ENCODE measurements around the gene MEN1. TPM values are rescaled to one million over a fixed set of nuclear protein-coding genes. Genes with fewer than 3 reads are reported as not detected.

Gene MEN1
- total and polyA plus RNA-seq, 9 of the 15 experiments (the other 6 are each of a cell fraction or from before 2014, with no cell fraction given) = 3.4 to 57.2 (median 19.3) TPM

DNA sequence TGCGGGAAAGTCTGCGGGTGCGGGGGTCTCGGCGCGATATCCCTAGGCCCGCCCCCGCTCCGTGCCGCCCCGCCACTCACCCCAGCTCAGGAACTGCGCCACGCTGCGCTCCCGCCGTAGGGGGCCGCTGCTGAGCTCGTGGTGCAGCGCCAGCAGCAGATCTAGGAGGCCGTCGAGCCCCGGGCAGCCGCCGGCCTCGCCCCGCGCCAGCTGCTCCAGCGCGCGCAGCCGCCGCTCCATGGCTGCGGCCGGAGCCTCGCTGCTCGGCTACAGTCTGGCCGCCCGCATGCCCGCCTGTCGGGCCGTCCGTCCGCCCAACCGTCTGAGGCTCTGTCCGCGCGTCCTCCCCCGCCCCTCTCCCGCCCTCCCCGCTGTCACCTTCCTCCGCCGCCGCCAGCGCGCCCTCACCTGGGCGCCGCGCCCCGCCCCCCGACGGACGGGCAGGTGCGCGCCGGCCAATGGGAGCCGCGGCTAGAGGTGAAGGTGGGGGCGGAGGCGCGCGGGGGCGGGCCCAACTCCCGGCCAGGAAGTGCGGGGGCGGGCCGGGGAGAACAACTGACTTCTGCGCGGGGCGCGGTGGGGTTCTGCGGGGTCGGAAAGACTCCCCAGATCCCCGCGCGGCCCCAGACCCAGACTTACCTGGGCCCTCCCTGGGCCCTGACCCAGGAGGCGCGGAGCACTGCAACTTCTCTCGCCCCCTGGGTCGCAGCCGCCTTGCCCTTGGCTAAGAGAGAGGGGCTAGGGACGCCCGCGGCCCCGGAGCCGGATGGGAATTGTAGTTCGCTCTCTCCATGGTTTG, 34.2 kb upstream of the MEN1 start, which contains the start of gene CDC42BPG (continued):
- TF ChIP-seq, protein P1, sequence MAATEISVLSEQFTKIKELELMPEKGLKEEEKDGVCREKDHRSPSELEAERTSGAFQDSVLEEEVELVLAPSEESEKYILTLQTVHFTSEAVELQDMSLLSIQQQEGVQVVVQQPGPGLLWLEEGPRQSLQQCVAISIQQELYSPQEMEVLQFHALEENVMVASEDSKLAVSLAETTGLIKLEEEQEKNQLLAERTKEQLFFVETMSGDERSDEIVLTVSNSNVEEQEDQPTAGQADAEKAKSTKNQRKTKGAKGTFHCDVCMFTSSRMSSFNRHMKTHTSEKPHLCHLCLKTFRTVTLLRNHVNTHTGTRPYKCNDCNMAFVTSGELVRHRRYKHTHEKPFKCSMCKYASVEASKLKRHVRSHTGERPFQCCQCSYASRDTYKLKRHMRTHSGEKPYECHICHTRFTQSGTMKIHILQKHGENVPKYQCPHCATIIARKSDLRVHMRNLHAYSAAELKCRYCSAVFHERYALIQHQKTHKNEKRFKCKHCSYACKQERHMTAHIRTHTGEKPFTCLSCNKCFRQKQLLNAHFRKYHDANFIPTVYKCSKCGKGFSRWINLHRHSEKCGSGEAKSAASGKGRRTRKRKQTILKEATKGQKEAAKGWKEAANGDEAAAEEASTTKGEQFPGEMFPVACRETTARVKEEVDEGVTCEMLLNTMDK (IDR thresholded peaks at IDR 0.05; ENCODE audit: borderline replicate concordance, insufficient read depth, low read depth, low read length, poor library complexity, severe bottlenecking) = no peak
- no peak for TF ChIP-seq ZNF384 (IDR thresholded peaks at IDR 0.05; ENCODE audit: low read depth, low read length)
- no peak for TF ChIP-seq KLF10 (CRISPR knock-in tag; IDR thresholded peaks at IDR 0.05)
- TF ChIP-seq ZNF644 (tag; IDR thresholded peaks at IDR 0.05; ENCODE audit: low read depth) = no peak
- TF ChIP-seq NFE2 (IDR thresholded peaks at IDR 0.05; ENCODE audit: low read depth) = no peak
- TF ChIP-seq, protein P2, sequence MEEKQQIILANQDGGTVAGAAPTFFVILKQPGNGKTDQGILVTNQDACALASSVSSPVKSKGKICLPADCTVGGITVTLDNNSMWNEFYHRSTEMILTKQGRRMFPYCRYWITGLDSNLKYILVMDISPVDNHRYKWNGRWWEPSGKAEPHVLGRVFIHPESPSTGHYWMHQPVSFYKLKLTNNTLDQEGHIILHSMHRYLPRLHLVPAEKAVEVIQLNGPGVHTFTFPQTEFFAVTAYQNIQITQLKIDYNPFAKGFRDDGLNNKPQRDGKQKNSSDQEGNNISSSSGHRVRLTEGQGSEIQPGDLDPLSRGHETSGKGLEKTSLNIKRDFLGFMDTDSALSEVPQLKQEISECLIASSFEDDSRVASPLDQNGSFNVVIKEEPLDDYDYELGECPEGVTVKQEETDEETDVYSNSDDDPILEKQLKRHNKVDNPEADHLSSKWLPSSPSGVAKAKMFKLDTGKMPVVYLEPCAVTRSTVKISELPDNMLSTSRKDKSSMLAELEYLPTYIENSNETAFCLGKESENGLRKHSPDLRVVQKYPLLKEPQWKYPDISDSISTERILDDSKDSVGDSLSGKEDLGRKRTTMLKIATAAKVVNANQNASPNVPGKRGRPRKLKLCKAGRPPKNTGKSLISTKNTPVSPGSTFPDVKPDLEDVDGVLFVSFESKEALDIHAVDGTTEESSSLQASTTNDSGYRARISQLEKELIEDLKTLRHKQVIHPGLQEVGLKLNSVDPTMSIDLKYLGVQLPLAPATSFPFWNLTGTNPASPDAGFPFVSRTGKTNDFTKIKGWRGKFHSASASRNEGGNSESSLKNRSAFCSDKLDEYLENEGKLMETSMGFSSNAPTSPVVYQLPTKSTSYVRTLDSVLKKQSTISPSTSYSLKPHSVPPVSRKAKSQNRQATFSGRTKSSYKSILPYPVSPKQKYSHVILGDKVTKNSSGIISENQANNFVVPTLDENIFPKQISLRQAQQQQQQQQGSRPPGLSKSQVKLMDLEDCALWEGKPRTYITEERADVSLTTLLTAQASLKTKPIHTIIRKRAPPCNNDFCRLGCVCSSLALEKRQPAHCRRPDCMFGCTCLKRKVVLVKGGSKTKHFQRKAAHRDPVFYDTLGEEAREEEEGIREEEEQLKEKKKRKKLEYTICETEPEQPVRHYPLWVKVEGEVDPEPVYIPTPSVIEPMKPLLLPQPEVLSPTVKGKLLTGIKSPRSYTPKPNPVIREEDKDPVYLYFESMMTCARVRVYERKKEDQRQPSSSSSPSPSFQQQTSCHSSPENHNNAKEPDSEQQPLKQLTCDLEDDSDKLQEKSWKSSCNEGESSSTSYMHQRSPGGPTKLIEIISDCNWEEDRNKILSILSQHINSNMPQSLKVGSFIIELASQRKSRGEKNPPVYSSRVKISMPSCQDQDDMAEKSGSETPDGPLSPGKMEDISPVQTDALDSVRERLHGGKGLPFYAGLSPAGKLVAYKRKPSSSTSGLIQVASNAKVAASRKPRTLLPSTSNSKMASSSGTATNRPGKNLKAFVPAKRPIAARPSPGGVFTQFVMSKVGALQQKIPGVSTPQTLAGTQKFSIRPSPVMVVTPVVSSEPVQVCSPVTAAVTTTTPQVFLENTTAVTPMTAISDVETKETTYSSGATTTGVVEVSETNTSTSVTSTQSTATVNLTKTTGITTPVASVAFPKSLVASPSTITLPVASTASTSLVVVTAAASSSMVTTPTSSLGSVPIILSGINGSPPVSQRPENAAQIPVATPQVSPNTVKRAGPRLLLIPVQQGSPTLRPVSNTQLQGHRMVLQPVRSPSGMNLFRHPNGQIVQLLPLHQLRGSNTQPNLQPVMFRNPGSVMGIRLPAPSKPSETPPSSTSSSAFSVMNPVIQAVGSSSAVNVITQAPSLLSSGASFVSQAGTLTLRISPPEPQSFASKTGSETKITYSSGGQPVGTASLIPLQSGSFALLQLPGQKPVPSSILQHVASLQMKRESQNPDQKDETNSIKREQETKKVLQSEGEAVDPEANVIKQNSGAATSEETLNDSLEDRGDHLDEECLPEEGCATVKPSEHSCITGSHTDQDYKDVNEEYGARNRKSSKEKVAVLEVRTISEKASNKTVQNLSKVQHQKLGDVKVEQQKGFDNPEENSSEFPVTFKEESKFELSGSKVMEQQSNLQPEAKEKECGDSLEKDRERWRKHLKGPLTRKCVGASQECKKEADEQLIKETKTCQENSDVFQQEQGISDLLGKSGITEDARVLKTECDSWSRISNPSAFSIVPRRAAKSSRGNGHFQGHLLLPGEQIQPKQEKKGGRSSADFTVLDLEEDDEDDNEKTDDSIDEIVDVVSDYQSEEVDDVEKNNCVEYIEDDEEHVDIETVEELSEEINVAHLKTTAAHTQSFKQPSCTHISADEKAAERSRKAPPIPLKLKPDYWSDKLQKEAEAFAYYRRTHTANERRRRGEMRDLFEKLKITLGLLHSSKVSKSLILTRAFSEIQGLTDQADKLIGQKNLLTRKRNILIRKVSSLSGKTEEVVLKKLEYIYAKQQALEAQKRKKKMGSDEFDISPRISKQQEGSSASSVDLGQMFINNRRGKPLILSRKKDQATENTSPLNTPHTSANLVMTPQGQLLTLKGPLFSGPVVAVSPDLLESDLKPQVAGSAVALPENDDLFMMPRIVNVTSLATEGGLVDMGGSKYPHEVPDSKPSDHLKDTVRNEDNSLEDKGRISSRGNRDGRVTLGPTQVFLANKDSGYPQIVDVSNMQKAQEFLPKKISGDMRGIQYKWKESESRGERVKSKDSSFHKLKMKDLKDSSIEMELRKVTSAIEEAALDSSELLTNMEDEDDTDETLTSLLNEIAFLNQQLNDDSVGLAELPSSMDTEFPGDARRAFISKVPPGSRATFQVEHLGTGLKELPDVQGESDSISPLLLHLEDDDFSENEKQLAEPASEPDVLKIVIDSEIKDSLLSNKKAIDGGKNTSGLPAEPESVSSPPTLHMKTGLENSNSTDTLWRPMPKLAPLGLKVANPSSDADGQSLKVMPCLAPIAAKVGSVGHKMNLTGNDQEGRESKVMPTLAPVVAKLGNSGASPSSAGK (IDR thresholded peaks at IDR 0.05) = no peak
- TF ChIP-seq, protein P3, sequence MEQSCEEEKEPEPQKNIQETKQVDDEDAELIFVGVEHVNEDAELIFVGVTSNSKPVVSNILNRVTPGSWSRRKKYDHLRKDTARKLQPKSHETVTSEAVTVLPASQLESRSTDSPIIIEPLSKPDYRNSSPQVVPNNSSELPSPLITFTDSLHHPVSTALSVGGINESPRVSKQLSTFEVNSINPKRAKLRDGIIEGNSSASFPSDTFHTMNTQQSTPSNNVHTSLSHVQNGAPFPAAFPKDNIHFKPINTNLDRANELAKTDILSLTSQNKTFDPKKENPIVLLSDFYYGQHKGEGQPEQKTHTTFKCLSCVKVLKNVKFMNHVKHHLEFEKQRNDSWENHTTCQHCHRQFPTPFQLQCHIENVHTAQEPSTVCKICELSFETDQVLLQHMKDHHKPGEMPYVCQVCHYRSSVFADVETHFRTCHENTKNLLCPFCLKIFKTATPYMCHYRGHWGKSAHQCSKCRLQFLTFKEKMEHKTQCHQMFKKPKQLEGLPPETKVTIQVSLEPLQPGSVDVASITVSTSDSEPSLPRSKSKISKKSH (CRISPR knock-in tag; IDR thresholded peaks at IDR 0.05) = no peak
- no peak for TF ChIP-seq ARNT (IDR thresholded peaks at IDR 0.05)
- TF ChIP-seq NELFE (IDR thresholded peaks at IDR 0.05; ENCODE audit: insufficient read depth, insufficient read length) = no peak
